ENCODE data around the gene ELFN1.

DNA sequence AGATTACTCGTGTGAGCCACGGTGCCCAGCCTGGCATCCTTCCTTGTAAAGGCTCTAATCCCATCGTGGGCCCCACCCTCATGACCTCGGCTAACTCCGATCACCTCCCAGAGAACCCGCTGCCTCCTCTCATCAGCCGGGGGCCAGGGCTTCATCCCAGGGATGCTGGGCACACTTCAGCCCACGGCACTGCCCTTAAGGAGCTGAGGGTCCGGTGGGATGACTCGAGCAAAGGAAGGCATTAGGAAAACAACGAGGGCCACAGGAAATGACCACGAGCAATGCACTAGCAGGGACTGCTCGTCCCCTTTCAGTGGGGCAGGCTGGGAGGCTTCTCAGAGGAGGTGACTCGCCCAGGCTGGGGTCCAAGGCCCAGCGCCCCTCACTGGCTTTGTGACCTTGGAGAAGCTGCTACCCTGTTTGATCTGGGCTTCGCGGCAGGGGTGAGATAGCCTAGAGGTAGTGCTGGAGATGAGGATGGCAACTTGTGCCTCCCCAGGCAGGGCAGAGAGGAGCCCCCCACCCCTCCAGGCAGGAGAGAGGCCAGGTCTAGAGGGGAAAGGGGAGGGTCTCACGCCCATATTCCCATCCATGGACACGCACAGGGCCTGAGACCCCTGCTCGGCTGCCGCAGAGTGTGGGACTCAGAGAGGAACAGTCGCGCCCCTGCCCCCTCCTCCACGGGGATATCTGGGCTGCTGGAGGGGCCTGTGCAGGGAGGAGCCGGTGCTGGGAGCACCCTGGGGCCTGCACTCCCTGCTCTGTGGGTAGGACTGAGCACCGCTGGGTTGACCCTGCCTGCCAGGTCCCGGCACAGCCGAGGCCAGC lies 26.8 kb downstream of the ELFN1 start:
- TF ChIP-seq CTCF (IDR thresholded peaks at IDR 0.05), result no peak
- TF ChIP-seq POLR2AphosphoS5 (IDR thresholded peaks at IDR 0.05), result no peak
- TF ChIP-seq POLR2A (IDR thresholded peaks at IDR 0.05), result no peak

Data from gastroesophageal sphincter (tissue), 3 donors.